Activated T-helper 2 cell treated with anti-CD3 and anti-CD28 coated beads, Interferon-gamma antibody, Interleukin-2, Interleukin-4, amounts not matched to agents 10 μg/mL and 5 μg/mL and 100 μg/mL, durations not matched to agents 14 hours and 24 hours and 36 hours (primary cell): Measurements from ENCODE around the gene MACF1. TPM values are rescaled to one million over a fixed set of nuclear protein-coding genes. Genes with fewer than 3 reads are reported as not detected.
"Not testable (repeated sequence)": the region's sequence is repeated elsewhere in the genome, so short reads cannot be mapped to it uniquely, and the experiment has no call there.

Source experiments
- DNase-seq: peaks from one replicate; pipeline ENCODE4 v3.0.0; 2021; ENCODE audit warnings: low spot score
- H3K27ac Mint-ChIP-seq: one replicate; pipeline ENCODE4 v1.8.0; 2021; ENCODE audit warnings: mixed read lengths
- H3K27me3 Mint-ChIP-seq: one replicate; pipeline ENCODE4 v1.8.0; 2021; ENCODE audit warnings: low read depth, mixed read lengths
- H3K36me3 Mint-ChIP-seq: one replicate; pipeline ENCODE4 v1.8.0; 2021; ENCODE audit warnings: low read depth, mixed read lengths
- H3K4me1 Mint-ChIP-seq: one replicate; pipeline ENCODE4 v1.8.0; 2021; ENCODE audit warnings: low read depth, mixed read lengths
- H3K4me3 Mint-ChIP-seq: one replicate; pipeline ENCODE4 v1.8.0; 2021; ENCODE audit warnings: low read depth, mild to moderate bottlenecking, moderate library complexity, mixed read lengths
- H3K9me3 Mint-ChIP-seq: one replicate; pipeline ENCODE4 v1.8.0; 2021; ENCODE audit warnings: mixed read lengths
- intact Hi-C: fragments of 100-400 bp; cut with micrococcal nuclease; formaldehyde crosslinking; loops from one replicate; pipeline ENCODE4 v1.15.1; 2023
- total RNA-seq: library from RNA; stranded (reverse); gene quantifications from 2 replicates; pipeline ENCODE4 v1.2.3, GENCODE V29; 2022

MACF1 gene
- total RNA-seq, 1 donor from 2014 or later = 212 TPM

GRCh38 chr1:39517936-39518335 lies 313.4 kb downstream of the MACF1 start:
- H3K36me3 Mint-ChIP-seq, H3K9me3 Mint-ChIP-seq, DNase-seq, H3K4me3 Mint-ChIP-seq, H3K27ac Mint-ChIP-seq, intact Hi-C loops, H3K4me1 Mint-ChIP-seq, H3K27me3 Mint-ChIP-seq: not testable (repeated sequence)

DNA sequence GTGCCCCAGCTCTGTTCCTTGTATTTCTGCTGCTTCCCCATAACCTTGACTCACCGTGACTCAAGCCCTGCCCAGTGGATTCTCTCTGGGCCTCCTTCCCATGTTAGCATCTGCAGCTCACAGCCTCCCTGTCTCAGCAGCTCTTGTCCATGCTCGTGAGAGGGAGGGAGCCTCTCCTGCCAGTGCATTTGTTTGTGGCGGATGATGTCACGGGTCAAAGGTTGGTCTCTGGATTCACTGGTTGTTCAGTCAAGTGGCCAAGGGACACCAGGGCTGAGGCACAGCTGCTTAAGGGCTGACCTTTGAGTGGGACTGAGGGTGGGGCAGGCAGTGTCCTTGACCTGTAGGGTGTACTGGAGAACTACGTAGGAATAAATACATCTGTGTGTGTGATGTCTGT lies 314.9 kb downstream of the MACF1 start:
- H3K9me3 Mint-ChIP-seq, DNase-seq, H3K36me3 Mint-ChIP-seq, H3K27me3 Mint-ChIP-seq, H3K4me1 Mint-ChIP-seq, intact Hi-C loops, H3K27ac Mint-ChIP-seq, H3K4me3 Mint-ChIP-seq: not testable (repeated sequence)

DNA sequence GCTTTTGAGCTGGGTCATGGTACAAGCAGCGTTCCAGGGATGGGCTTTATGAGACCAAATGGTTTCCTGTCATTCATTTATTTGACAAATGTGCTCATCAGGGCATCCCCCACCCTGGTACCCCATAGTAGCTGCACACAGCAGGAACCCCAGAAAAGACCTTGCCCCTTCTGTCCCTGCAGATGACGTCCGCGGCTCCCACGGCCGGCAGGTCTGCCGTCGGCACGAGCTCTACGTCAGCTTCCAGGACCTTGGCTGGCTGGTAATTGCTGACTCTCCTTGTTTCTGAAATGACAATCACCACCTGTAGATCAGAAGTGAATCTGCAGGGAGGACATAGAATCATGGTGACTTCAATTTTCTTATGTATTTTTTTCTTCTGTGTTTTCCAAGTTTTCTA lies 317.7 kb downstream of the MACF1 start:
- H3K4me3 Mint-ChIP-seq, H3K9me3 Mint-ChIP-seq, DNase-seq, H3K36me3 Mint-ChIP-seq, H3K27ac Mint-ChIP-seq, H3K27me3 Mint-ChIP-seq, intact Hi-C loops, H3K4me1 Mint-ChIP-seq: not testable (repeated sequence)

- intact Hi-C loops = no loop called here
- H3K27me3 Mint-ChIP-seq = no peaks in the 10 kb centered on the region
Measured at GRCh38 chr1:39522661-39523567, 318.4 kb downstream of the MACF1 start.

GRCh38 chr1:39524171-39524570 lies 319.7 kb downstream of the MACF1 start:
- H3K36me3 Mint-ChIP-seq = peaks cover 9% of the 10 kb centered on the region
- peak overlapping the region; percentile 53 for H3K27ac Mint-ChIP-seq
- H3K4me1 Mint-ChIP-seq = peaks cover 6% of the 10 kb centered on the region
- H3K27me3 Mint-ChIP-seq = no peaks in the 10 kb centered on the region
- DNase-seq = no peak
- no peaks in the 10 kb centered on the region for H3K9me3 Mint-ChIP-seq
- intact Hi-C loops = no loop called here
- H3K4me3 Mint-ChIP-seq = no peak overlapping the region

More at GRCh38 chr1:39522661-39523567, 318.4 kb downstream of the MACF1 start:
- Mint-ChIP-seq H3K27ac (no peak overlapping the region), H3K4me1 (peaks cover 6% of the 10 kb centered on the region), H3K9me3 (no peaks in the 10 kb centered on the region), H3K4me3 (no peak overlapping the region), H3K36me3 (peaks cover 7% of the 10 kb centered on the region)
- no peak for DNase-seq

DNA sequence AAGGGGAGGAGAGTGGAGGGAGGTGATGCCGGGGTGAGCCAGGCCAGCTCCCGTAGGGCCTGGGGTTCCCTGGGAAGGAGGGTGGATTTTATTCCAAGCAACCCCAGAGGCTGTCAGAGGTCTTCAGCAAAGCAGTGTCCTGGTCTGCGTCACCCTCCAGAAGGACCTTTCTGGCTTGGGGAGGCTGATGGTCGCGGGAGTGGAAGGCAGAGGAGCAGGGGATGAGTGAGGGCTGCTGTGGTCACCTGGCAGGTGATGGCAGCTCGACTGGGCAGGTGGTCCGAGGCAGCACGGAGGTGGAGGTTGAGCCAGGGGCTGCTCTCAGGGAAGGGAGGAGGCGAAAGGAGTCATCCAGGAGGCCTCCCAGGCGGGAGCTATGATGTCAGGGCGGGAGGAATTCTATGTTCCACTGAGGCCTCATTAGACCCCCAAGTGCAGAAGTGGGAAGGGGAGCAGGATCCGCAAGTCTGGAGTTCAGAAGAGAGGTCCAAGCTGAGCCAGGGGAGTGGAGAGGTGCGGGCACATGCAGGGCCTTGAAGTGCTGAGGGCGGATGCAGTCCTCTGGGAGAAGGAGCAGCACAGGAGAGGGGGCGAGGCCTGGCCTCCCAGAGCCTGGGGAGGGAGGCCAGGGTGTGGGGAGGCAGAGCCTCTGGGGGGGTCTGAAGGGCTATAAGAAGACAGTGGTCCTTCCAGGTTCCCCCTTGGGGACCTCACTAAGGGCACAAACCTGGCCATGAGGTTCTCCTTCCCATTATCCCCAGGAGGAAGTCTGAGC lies 320.3 kb downstream of the MACF1 start:
- no peaks in the 10 kb centered on the region for H3K27me3 Mint-ChIP-seq
- no peak overlapping the region for H3K27ac Mint-ChIP-seq
- no peak overlapping the region for H3K4me3 Mint-ChIP-seq

DNA sequence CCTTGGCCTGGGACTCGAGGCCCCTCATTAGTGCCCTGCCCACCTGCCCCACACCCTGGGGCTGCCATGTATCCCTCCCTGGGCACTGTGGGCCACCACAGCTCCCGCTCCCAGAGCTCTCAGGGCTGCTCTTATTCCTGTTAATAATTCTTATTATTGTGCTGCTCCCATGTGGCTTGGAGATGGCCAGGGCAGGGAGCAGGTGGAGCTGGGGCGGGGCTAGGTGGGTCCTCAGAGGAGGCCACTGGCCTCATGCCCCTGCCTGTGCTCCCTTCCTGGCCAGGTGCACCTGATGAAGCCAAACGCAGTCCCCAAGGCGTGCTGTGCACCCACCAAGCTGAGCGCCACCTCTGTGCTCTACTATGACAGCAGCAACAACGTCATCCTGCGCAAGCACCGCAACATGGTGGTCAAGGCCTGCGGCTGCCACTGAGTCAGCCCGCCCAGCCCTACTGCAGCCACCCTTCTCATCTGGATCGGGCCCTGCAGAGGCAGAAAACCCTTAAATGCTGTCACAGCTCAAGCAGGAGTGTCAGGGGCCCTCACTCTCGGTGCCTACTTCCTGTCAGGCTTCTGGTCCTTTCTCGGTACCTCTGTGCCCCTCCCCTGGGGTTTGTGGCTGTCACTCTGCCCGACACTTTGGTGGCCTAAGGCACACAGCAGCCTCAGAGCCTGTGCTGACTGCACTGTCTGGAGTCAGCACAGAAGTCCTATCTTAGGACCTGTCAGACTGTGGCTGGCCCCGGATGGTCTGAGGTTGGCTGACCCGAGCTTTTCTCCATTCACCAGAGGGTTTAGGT lies 321.1 kb downstream of the MACF1 start:
- intact Hi-C loops = no loop called here
- Mint-ChIP-seq H3K4me3 (no peak overlapping the region), H3K9me3 (no peaks in the 10 kb centered on the region), H3K27ac (no peak overlapping the region), H3K36me3 (peaks cover 14% of the 10 kb centered on the region), H3K4me1 (peaks cover 6% of the 10 kb centered on the region), H3K27me3 (no peaks in the 10 kb centered on the region)
- DNase-seq = peak; percentile 31

More for the DNA sequence above, 320.3 kb downstream of the MACF1 start:
- intact Hi-C loops = no loop called here
- H3K36me3 Mint-ChIP-seq = peaks cover 13% of the 10 kb centered on the region
- no peaks in the 10 kb centered on the region for H3K9me3 Mint-ChIP-seq
- peaks cover 6% of the 10 kb centered on the region for H3K4me1 Mint-ChIP-seq
- no peak for DNase-seq

DNA sequence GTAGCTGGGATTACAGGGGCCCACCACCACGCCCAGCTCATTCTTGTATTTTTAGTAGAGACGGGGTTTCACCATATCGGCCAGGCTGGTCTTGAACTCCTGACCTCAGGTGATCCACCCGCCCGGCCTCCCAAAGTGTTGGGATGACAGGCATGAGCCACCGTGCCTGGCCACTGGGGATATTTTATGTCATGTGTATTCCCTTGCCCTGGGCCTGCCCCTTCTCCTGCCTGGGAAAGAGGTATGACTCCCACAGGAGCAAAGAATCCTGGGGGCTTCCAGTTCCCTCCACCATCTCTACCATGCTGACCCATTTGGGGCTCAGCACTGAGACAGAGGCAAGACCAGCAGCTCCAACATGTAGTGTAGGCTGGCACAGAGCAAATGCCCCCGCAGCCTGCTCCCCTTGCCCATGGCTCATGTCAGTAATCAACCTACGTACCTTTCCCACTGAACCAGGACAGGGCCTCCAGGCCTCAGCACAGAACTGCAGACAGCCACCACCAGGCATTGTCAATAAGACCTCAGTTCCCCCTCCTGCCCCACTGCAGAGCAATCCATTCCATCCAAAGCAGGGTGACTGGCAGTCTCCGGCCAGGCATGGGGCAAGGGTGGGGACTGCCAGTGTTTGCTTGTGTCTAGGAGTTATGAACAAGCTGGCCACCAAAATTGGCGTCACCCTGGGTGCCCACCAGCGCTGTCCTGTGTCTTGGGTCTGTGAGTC lies 322.1 kb downstream of the MACF1 start:
- H3K4me1 Mint-ChIP-seq = peaks cover 6% of the 10 kb centered on the region
- no peak for DNase-seq
- no peak overlapping the region for H3K4me3 Mint-ChIP-seq
- intact Hi-C loops = no loop called here
- H3K36me3 Mint-ChIP-seq = peaks cover 14% of the 10 kb centered on the region
- H3K9me3 Mint-ChIP-seq = no peaks in the 10 kb centered on the region
- H3K27me3 Mint-ChIP-seq = no peaks in the 10 kb centered on the region
- H3K27ac Mint-ChIP-seq = no peak overlapping the region

DNA sequence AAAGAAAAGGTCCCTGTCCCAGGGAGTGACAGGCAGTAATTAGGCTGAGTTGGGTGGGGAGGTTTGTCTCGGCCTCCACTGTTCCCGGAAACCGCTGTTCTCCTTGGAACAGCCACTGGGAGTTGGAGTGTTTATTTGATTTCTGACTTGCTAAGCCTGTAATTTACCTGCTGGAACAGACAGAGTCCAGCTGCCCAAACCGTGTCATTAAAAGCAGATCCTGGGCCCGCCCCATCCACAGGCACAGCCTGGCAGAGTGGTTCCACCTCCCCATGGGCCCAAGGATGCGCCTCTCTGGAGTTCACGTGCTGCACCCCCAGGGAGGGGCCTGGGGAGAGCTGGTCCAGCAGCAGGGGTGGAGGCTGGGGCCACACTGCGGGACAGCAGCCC lies 322.7 kb downstream of the MACF1 start:
- H3K4me3 Mint-ChIP-seq, H3K27ac Mint-ChIP-seq, H3K27me3 Mint-ChIP-seq, DNase-seq, intact Hi-C loops, H3K9me3 Mint-ChIP-seq, H3K4me1 Mint-ChIP-seq: not testable (repeated sequence)
- H3K36me3 Mint-ChIP-seq = peaks cover 18% of the 10 kb centered on the region

DNA sequence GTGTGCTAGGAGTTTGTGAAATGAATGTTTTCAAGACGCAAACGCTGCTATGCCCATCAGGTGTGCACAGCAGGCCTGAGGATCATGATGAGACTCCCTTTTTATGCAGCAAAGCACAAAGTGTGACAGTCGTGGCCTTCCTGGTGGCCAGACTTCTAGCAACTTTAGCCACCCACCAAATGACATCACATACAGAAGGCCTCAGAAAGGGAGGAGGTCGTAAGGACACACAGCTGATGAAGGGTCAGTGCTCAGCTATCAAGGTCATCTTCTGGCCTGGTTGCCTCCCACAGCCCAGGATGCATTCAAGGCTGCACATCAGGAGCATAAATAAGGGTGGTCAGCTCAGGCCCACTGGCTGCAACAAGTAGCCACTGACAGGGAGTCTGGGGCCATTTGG lies 323.6 kb downstream of the MACF1 start:
- H3K27ac Mint-ChIP-seq = no peak overlapping the region
- H3K4me1 Mint-ChIP-seq = peaks cover 6% of the 10 kb centered on the region
- intact Hi-C loops = no loop called here
- H3K36me3 Mint-ChIP-seq = peaks cover 20% of the 10 kb centered on the region
- H3K4me3 Mint-ChIP-seq = no peak overlapping the region
- DNase-seq = no peak
- no peaks in the 10 kb centered on the region for H3K27me3 Mint-ChIP-seq
- no peaks in the 10 kb centered on the region for H3K9me3 Mint-ChIP-seq

DNA sequence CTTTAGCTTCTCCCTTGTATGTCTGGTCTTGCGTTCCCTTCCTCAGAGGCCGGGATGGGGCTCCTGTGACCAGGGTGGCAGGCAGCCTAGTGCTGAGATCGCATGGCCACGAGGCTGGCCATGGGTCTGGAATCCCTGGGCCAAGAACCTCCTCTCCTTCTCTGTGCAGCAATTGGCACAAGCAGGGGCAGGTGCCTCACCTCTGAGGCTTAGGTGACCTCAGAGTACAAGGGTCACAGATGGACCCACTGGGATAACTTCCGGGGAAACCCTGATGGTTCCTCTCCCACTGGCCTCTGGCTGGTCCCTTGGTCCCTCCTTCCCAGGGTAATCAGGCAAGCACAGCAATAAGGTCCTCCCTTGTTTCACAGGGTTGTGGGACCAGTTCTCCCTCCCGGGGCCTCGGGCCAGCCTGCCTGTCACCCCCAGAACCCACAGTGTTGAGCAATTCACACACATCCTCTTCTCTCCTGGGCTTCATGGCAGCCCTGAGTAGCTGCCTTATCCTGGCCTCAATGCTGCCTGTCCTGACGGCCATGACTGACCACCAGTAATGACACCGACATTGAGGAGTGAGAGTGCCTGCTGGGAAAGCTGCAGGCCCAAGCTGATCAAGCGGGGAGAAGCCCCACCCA lies 325.5 kb downstream of the MACF1 start:
- H3K27me3 Mint-ChIP-seq = no peaks in the 10 kb centered on the region
- H3K36me3 Mint-ChIP-seq = peaks cover 21% of the 10 kb centered on the region

GRCh38 chr1:39531526-39531925 lies 327.0 kb downstream of the MACF1 start:
- Mint-ChIP-seq H3K4me3 (no peak overlapping the region), H3K4me1 (no peaks in the 10 kb centered on the region), H3K9me3 (no peaks in the 10 kb centered on the region), H3K36me3 (peaks cover 28% of the 10 kb centered on the region), H3K27me3 (no peaks in the 10 kb centered on the region), H3K27ac (no peak overlapping the region)
- no peak for DNase-seq
- intact Hi-C loops = no loop called here

More for the DNA sequence above, 325.5 kb downstream of the MACF1 start:
- Mint-ChIP-seq H3K4me1 (peaks cover 6% of the 10 kb centered on the region), H3K27ac (no peak overlapping the region), H3K4me3 (no peak overlapping the region), H3K9me3 (no peaks in the 10 kb centered on the region)
- no peak for DNase-seq
- intact Hi-C loops = no loop called here
